ENCODE results near the gene ARAP1. TPM values are rescaled to one million over a fixed set of nuclear protein-coding genes. Genes with fewer than 3 reads are reported as not detected.

ARAP1 gene
- total and polyA plus RNA-seq, 2 of the 8 experiments (the other 6 are each of a cell fraction or from before 2014, with no cell fraction given) = 25.7 to 61.6 TPM

GRCh38 chr11:72764503-72764902 lies 12.3 kb upstream of the ARAP1 start (continued):
- TF ChIP-seq ASH2L (IDR thresholded peaks at IDR 0.05; ENCODE audit: low read length) = peak; percentile 28
- TF ChIP-seq TAF1 (IDR thresholded peaks at IDR 0.05; ENCODE audit: low read depth, low read length) = 0 out of 2 replicates have a peak, but pooled peaks have one; percentile 28
- TF ChIP-seq PHF8 (conservative IDR thresholded peaks at IDR 0.05; ENCODE audit: low read depth, low read length) = no peak
- peak; percentile 65; the same call in 1 of the 2 replicates for TF ChIP-seq SP1 (IDR thresholded peaks at IDR 0.05; ENCODE audit: low read depth, low read length)

Data from H1 (cell line).